ENCODE results near the gene HERC6.

DNA sequence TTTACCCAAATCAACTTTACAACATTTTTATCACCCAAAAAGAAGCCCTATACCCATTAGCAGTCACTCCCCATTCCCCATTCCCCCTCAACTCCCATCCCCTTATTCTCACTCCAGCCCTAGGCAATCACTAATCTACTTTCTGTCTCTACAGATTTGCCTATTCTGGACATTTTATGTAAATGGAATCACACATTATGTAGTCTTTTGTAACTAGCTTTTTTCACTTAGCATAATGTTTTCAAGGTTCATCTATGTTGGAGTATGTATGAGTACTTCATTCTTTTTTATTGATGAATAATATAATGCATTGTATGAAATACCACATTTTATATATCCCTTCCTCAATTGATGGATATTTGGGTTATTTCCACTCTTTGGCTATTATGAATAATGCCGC, 42.2 kb downstream of the HERC6 start:
- no peak for TF ChIP-seq POLR2A (IDR thresholded peaks at IDR 0.05)
- TF ChIP-seq, protein P1, sequence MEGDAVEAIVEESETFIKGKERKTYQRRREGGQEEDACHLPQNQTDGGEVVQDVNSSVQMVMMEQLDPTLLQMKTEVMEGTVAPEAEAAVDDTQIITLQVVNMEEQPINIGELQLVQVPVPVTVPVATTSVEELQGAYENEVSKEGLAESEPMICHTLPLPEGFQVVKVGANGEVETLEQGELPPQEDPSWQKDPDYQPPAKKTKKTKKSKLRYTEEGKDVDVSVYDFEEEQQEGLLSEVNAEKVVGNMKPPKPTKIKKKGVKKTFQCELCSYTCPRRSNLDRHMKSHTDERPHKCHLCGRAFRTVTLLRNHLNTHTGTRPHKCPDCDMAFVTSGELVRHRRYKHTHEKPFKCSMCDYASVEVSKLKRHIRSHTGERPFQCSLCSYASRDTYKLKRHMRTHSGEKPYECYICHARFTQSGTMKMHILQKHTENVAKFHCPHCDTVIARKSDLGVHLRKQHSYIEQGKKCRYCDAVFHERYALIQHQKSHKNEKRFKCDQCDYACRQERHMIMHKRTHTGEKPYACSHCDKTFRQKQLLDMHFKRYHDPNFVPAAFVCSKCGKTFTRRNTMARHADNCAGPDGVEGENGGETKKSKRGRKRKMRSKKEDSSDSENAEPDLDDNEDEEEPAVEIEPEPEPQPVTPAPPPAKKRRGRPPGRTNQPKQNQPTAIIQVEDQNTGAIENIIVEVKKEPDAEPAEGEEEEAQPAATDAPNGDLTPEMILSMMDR (IDR thresholded peaks at IDR 0.05): no peak

All from testis (tissue), 2 donors.